Measurements from ENCODE around the gene RELL2.
"Not testable (repeated sequence)": the region's sequence is repeated elsewhere in the genome, so short reads cannot be mapped to it uniquely, and the experiment has no call there.

Gene RELL2, protein sequence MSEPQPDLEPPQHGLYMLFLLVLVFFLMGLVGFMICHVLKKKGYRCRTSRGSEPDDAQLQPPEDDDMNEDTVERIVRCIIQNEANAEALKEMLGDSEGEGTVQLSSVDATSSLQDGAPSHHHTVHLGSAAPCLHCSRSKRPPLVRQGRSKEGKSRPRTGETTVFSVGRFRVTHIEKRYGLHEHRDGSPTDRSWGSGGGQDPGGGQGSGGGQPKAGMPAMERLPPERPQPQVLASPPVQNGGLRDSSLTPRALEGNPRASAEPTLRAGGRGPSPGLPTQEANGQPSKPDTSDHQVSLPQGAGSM
- 1.7 to 13.1 (median 4.5) reads per million in 17 experiments for total RNA-seq

DNA sequence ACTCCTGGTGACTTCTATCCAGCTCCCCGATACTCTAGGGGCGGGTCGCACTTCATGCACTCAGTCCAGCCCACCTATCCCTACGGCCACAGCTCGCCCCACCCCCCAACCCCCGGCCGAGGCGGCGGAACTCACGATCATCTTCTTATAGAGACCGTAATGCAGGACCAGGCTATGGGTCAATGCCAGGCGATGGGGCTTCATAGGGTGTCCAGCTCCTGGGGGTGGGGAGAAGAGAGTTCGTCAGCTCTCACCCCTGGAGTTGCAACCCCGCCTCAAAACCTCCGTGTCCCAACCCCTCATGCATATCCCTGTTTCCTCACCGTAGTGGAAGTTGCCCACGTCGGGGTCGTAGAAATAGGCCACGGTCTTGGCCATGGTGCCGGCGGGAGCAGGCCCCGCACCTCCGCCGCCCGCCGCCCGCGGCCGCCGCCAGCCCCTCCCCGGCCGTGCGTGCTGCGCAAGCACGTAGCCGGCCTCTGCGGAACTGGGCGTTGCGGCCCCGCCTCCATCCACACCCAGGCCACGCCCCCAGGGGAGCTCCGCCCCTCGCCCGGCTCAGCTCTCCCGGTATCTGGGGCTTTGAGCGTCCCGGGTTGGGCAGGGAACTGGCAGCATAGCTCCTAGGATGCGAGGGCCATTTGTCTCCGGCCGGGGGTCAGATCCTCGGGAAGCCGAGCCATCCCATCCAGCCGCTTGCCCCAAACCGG lies at the start of gene RELL2, which contains the start of gene HDAC3:
TSS of gene RELL2 (plus strand) at position 585 of the 710 bp plus-strand sequence. CDS start 1,229 bp downstream, outside the sequence.
TSS of gene HDAC3 (minus strand) at position 437 of the 710 bp plus-strand sequence. CDS start at position 378, 59 bp downstream.
- DNase-seq, result peak; percentile 94 to 98 (median 96)

DNA sequence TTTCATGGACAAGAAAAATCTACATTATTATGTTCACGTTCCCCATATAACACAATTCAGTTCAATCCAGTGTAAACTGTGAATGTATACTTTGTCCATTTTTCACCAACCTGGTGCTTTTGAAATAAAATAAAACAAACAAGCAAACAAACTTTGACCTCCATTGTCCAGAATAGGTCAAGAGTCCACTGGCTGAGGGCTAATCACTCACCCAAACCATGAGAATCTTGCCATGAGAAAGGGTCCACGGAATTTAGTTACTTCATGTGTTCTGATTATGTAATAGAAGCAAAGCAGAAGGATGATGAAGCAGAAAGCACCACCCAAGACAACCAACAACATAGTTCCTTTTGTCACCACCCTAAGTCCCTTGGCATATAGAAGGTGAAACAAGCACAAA lies 46.7 kb upstream of the RELL2 start:
- DNase-seq, result peak; percentile 29 to 73 (median 56)

DNA sequence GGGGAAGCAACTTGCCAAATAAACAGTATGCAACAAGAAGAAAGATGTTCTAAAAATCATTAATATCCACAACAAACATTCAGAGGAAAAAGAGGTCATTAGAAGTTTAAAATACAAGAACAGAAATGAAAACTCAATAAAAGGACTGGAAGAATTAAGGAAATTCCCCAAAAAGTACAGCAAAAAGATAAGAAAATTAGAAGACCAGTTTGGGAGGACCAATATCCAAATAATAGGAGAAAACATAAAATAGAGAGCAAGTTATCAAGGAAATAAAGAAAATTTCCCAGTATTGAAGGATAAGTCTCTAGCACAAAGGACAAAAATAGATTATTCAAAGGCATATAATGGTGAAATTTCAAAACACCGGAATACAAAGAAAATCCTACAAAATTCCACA lies 39.9 kb upstream of the RELL2 start:
- DNase-seq, result no peak

DNA sequence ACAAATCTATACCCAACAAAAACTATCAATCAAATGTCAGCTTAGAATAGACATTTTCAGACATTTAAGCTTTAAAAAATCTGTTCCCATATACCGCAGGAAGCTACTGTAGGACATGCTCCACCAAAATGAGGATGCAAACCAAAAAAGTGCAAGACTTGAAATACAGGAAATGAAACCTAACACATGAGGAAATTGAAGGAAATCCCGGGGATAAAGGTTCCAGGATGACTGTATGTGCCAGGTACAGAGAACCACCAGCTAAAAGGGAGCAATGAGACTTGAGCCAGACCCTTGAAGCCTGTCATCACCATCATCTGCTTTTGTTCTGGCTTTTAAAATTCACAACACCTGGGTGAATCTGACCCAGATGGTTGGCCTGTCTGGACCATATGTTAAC lies 39.4 kb upstream of the RELL2 start:
- DNase-seq, result peak; percentile 27 to 68 (median 50)

DNA sequence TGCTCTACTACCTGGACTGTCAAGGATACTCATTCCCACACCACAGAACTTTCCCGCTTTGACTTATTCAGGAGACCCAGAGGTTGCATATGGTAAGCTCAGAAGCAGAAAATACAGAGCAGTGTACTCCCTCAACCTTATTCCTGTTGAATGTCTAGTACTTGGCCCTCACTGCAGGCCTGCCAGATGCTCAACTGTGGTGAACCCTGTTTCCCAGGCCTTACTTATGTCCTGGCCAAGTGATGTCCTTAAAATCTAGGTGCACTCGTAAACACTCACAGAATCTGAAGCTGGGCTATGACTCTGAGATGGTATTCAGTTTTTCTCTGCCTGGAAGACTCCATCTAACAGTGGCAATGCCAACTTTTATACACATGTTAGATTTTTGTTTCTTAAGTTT lies 39.0 kb upstream of the RELL2 start:
- DNase-seq, result no peak

DNA sequence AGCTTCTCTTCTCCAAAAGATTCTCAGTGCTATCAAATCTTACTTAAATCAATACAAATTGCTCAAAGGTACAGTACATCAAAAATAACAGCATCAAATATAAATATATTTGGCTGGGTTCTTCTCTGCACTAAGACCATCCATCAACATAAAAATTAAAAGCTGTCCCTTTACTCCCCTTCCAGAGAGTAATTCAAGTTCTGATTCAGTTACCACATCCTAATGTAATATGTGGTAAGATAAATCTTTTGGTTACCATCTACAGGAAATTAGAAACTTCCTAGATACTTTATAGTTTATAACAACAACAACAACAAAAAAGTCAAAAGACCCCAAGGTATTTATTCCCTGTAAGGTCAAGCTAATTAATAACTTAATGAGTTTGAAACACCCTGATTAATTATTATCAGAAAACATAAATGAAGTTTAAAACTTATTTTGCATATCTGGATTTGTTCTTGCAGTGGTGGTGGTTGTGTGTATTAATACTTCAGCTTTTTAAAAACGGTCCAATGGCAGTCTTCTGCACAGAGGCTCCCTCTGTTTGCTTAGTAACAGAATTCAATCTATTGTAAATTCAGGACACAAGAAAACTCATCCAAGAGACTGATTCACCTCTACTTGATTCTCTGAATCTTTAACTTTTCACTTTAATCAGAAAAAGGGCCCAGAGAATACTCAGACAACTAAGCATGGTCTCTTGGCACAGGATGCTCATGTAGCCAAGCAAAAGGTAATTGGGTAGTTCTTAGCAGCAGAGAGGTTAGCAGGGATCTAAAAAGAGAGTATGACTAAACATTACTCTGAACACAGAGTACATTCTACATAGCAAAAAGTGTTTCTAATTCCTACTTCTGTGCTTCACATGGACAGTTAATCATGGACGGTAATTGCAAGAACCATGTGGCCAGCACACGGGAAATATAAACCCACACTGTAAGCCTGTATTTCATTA lies 38.1 kb upstream of the RELL2 start:
- no peak for DNase-seq

DNA sequence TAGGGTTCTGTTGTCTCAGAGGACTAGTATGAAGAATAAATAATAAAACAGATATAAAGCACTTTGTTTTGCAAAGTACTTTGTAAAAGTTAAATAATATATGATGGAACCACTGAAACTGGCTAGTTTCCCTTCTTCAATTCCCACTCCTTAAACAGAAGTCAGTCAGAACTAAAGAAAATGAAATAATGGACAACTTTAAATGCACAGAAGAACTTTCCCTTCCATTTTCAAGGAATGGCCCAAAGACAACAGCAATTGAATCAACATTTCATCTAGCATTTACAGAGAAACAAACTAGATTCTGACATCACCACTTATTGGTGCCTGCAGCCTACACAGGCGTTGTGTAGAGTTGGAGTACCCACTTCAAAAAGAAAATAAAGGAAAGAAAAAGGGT lies 34.2 kb upstream of the RELL2 start:
- DNase-seq, result no peak

DNA sequence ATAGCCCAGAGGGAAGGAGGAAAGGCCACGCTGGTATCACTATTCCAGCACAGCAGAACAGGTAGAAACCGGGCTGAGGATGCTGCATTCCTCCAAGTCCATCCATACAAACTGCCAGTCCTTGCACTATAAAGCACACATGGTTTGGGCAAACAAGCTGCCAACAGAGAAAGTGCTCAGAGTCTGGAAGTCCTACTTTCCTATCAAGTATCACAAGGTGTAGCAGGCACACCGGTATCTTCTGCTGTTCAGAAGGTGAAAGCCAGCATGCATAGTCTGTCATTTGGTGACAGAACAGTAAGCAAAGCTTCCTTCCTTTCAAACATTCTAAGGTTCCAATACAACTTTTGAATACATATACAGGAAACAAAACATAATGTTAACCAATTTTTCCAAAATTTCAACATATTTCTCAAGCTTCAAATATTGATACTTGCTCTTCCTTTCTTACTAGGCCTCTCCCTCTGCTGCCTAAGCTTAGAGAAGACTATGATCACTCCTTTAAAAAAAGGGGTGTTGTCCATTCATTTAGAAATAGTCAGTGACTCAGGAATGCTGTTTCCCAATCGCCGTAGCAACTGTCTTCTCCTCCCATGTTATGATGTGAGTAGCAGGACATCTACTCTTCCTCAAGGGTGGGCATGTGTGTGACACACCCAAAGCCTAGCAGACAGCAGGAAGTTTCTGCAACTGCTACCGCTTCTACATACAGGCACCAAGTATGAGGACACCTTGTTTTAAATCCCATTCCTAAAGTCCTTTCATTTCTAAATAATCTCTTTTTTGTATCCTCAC lies 32.7 kb upstream of the RELL2 start:
- DNase-seq, result peak; percentile 89 to 97 (median 92)

DNA sequence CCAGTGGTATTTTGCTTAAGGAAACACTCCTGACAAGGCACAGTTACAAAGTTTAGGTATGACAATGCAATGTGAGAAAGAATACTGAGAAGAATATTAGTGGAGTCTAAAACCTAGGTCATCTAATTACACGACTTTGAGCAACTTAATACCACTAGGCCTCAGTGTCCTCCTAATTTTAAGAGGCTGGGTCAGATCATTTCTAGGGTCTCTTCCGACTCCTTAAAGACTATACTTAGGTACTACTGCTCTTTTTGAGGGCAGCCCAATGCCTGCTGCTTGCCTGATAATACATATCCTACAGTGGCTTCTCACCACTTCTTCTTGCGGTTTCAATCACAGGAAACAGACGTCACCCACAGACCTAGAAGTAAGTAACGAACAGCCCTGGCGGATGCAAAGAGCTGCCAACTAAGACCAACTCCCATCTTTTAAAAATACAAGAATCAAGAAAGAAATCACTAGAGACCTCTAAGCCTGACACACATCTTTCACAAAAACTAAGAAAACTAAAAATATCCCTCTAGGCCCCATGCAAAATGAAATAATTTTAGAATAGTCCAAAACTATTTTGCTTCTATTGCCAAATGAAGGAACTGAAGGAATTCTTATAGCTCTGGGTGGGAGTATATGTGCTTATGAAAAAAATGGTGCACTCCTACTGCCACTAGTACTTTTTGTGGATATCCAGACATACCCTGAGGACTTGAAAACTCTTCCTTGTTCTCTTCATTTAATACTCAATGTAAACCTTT lies 31.1 kb upstream of the RELL2 start:
- peak; percentile 80 to 91 (median 86) for DNase-seq

DNA sequence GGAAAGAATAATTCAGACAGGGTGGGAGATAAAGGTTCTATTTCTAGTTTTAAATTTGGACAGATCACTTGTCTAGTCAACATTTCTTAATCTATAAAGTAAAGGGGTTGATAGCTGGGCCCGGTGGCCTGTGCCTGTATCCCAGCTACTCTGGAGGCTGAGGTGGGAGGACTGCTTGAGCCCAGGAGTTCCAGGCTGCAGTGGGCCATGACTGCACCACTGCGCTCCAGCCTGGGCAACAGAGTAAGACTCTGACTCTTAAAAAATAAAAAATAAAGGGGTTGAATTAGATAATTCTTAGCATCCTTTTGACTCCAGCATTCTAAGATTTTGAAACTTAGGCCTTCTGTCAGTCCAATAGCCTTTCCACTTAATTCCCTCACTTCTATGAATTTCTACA lies 28.8 kb upstream of the RELL2 start:
- no peak for DNase-seq

DNA sequence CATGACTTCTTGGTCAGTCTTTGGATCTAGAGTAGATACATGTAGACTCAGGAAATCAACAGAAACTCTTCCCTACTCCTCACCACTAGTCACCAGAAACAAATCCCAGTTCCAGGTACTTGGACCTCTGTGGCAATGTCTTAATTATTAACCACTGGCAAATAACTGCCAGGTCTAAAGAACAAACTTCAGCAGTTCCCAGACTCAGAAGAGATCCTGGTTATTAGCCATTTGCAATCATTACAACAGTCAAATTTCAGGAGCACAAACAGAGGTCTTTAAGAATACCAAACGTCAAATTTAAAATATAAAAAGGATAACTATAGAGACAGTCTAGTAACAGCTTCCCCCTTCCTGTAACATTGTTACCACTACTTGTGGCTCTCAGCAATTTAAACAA lies 28.2 kb upstream of the RELL2 start:
- DNase-seq, result no peak

DNA sequence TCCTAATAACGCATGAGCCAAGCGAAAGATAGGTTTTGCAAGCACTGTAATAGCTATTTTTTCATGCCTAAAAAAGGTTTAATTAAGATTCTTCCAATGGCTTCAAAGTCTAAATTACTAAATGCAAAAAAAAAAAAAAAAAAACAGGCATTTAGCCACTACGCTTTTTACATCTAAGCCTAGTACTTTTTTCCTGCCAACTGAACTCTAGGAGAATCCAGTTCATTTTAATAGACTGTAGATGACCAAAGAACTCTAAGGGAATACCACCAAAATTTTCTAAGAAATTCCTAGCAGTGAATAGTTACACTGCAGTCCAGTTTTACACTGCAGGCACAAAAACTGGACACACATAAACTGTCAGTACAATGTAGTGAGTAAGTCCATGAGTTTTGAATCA lies 27.8 kb upstream of the RELL2 start:
- DNase-seq, result no peak

DNA sequence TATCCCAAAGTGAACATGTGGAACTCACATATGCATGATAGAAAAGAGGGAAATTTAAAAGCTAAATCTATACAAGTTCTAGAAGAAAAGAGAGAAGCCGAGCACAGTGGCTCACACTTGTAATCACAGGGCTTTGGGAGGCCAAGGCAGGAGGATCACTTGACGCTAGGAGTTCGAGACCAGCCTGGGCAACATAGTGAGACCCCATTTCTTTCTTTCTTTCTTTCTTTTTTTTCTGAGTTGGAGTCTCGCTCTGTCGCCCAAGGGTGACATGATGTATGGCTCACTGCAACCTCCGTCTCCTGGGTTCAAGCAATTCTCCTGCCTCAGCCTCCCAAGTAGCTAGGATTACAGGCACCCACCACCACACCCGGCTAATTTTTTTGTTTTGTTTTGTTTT lies 26.9 kb upstream of the RELL2 start:
- not testable (repeated sequence) for DNase-seq

DNA sequence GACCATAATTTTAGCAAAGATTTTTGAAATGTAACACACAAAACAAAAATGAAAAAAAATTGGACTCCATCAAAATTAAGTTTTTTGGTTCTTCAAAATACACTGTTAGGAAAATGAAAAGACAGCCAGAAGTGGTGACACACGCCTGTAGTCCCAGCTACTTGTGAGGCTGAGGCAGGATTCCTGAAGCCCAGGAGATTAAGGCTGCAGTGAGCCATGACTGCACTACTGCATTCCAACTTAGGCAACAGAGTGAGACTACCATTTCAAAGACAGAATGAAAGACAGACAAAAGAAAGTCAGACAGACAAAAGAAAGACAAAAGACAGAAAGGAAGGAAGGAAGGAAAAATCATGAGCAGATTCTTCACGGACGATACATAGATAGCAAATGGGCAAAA lies 25.5 kb upstream of the RELL2 start:
- DNase-seq, result no peak

DNA sequence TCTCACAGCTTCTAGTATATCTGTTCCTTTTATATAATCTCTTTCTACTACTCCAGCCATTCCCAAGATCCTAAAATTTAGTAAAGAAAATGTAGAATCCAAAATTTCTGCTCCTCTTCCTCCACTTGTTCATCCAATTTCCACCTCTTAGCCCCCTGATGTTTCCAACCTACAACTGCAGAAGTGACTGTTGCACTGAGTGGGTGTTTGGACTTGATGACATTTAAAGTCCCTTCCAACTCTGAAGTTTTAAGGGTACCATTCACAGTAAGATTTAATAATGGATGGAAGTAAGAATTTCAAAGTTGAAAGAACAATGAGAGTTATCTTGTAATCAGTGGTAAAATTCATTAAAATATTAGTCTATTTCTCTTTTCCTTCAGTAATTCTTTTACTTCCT lies 23.5 kb upstream of the RELL2 start:
- peak in 1 of 4 experiments; percentile 28 for DNase-seq

DNA sequence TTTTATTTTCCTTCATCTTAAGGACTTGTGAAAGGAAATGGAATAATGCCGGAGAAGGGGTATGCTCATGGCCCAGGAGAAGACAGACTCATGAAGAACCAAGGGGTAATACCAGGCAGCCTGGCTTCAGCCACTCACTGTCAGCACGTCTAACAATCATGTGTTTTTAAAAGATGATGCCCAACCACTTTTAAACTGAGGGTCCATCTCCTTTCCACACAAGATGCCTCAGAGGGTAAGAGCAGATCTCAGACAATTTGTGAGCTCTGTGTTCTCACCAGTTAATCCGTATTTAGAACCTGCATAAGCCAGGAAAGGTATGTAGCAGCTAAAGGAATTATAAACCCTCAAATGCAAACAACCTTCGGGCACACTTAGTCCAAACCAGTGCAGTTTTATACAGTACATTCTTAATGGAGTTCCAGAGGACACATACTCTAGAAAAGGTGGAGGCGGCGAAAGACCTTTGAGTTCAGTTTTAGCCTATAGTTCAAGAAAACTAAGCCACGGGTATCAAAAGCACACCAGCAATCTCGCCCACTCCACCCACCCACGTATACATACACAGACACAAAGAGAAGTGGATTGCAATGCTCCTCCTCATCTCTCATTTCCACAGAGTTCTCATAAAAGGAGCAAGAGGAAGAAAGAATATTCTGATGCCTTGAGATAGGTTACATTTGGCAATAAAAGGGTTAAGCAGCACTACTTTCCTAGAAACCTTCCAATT lies 20.6 kb upstream of the RELL2 start:
- DNase-seq, result peak; percentile 49 to 75 (median 71)

DNA sequence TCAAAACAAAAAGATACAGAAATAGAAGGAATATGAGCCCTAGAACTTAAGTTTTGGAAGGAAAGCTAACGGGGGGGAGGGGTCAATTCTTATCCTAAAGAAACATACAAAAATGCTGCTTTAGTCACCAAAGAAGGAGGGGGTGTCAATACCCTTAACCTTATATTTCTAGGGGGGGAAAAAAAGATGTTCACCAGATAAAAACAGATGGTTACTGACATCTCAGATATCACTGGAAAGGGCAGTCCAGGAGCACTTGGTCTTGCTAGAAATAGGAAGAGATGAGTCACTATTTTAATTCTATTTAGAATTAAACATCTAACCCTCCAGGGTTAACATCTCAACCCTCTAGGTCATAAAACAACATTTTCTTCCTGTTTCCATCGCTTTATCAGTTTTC lies 19.7 kb upstream of the RELL2 start:
- DNase-seq, result no peak

DNA sequence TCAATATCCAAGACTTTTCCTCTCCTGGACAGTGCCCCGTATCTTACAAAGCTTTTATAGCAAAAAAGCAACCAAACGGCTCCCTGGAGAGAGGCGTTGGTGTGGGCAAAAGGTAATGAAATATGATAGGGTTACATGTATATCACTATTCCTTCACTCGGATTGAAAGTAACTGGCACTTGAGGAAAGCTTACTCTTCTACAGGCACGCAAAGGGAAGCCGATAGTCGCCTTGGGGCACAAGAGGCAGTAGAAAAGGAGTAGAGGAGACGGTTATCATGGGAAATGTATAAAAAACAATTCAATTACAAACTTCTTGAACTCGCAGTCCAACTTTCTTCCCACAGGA lies 19.1 kb upstream of the RELL2 start:
- peak in 2 of 4 experiments; percentile 27 to 35 for DNase-seq

DNA sequence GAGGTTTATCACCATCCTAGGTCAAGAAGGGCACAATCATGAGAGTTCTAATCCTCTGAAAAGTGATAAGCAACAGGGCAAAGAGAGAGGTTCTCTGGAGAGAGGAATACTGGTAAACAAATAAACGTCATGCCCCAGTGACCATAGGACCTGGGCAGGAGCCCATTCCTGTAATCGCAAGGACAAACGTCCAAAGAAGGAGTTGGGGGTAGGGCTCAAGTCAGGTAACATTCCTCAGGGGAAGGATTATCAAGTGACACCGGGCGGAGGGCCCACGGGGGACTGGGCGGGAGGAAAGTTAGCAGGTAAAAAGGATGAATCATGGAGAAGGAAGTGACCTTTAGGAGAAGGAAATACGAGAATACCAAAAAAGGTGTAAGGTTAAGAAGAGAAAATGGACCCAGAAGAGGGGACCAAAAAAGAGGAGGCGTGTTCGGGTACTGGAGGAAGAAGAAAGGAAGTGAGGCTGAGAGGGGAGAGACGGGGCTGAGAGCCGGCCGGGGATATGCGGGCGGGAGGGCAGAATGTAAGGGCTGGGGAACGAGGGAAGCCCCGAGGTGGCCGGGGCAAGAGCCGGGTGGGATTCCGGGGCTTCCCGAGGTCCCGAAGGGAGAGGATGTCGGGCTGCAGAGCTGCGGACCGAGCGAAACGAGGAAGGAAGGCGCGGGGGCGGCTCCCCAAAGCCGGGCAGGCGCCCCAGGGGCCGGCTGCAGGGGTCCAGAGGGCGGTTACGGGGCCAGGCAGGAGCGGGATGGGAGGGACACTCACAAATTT lies 18.6 kb upstream of the RELL2 start:
- DNase-seq, result peak; percentile 32 to 68 (median 48)

Measured in suppressor macrophage (primary cell).